ENCODE data around the gene RPS19. TPM values are rescaled to one million over a fixed set of nuclear protein-coding genes. Genes with fewer than 3 reads are reported as not detected.

The RPS19 gene
- total and polyA plus RNA-seq, 10 of the 15 experiments (the other 5 are each of a cell fraction or from before 2014, with no cell fraction given), result 2,615 to 5,578 (median 4,127) TPM

- Histone ChIP-seq H3K27ac (ENCODE audit: control insufficient read depth, insufficient read depth) (no peak overlapping the region), H3K36me3 (ENCODE audit: control insufficient read depth in 2 of 2, insufficient read depth in 2 of 2, low read length in 1 of 2) (no peaks in the 10 kb centered on the region), H3K9ac (ENCODE audit: control insufficient read depth, insufficient read depth, low read length) (no peak overlapping the region), H3K79me2 (ENCODE audit: control insufficient read depth, insufficient read depth, low read length) (no peaks in the 10 kb centered on the region), H2AFZ (ENCODE audit: control insufficient read depth, low read depth, low read length) (no peak overlapping the region), H3K4me2 (ENCODE audit: control insufficient read depth, insufficient read depth) (no peak overlapping the region), H4K20me1 (ENCODE audit: control insufficient read depth, insufficient read depth) (no peaks in the 10 kb centered on the region; the same call in 1 of the 2 replicates), H3K27me3 (replicated peaks in 1 of 2; ENCODE audit: control insufficient read depth in 2 of 2, insufficient read depth in 2 of 2, low read length in 1 of 2) (no peaks in the 10 kb centered on the region; a peak in 1 of 4 replicates), H3K4me1 (ENCODE audit: control insufficient read depth, insufficient read depth, low read length) (peaks cover 5% of the 10 kb centered on the region), H3K9me3 (replicated peaks; ENCODE audit: control insufficient read depth, insufficient read depth, low read length) (no peaks in the 10 kb centered on the region), H3K4me3 (no peak overlapping the region)
- FAIRE-seq, result no peak
- CTCF ChIA-PET, result interaction anchor here (1.3 to 4.0 kb wide), 3 partner anchors 9 to 105 kb away, joined by 3 to 17 read pairs (median 5); no protein-coding TSS in a partner anchor
- DNase-seq (ENCODE audit: low read depth, low spot score), result no peak
- 10% methylated on average over 3 of the region's 3 CpGs for WGBS (ENCODE audit: insufficient coverage, insufficient replicate concordance, low lambda C conversion rate, missing lambda C conversion rate)
- RAD21 ChIA-PET (ENCODE audit: unreplicated experiment), result no interaction called here
- intact Hi-C loops (cut with micrococcal nuclease; ENCODE audit: unreplicated experiment), result no loop called here
- BruUV-seq (replicated peaks), result no TSS peak
- in situ Hi-C loops (cut with MboI), result no loop called here
- no peak; the same call in 2 of the 3 replicates for ATAC-seq
- SMC1A ChIA-PET (ENCODE audit: uncharacterized antibody, unreplicated experiment), result interaction anchor here (0.6 to 1.6 kb wide), 3 partner anchors 17 to 60 kb away, joined by 3 to 11 read pairs (median 3); no protein-coding TSS in a partner anchor
- POLR2A ChIA-PET, result interaction anchor here (0.7 kb wide), 1 partner anchor 34 kb away, joined by 3 read pairs; no protein-coding TSS in a partner anchor
- TF ChIP-seq CHD2 (IDR thresholded peaks at IDR 0.05; ENCODE audit: borderline replicate concordance, low read depth, low read length), result no peak
- no peak for TF ChIP-seq CHD1 (IDR thresholded peaks at IDR 0.05; ENCODE audit: low read depth, low read length)
- no peak for TF ChIP-seq RB1 (IDR thresholded peaks at IDR 0.05; ENCODE audit: borderline replicate concordance)
- TF ChIP-seq USF1 (IDR thresholded peaks at IDR 0.05; ENCODE audit: borderline replicate concordance, extremely low read length, insufficient read depth, low read depth, low read length), result no peak
- TF ChIP-seq SMC3 (IDR thresholded peaks at IDR 0.05; ENCODE audit: borderline replicate concordance, low read length), result no peak
- no peak for TF ChIP-seq NKRF (conservative IDR thresholded peaks at IDR 0.05)
- no peak for TF ChIP-seq BCLAF1 (IDR thresholded peaks at IDR 0.05)
- TF ChIP-seq SUZ12 (IDR thresholded peaks at IDR 0.05; ENCODE audit: unreplicated experiment), result no peak
- TF ChIP-seq ZNF687 (IDR thresholded peaks at IDR 0.05), result no peak
- TF ChIP-seq CBFB (IDR thresholded peaks at IDR 0.05; ENCODE audit: low read depth), result no peak
- TF ChIP-seq MTA2 (IDR thresholded peaks at IDR 0.05; ENCODE audit: low read depth), result no peak
- TF ChIP-seq KLF5 (IDR thresholded peaks at IDR 0.05; ENCODE audit: partially characterized antibody), result no peak
- TF ChIP-seq SUPT20H (IDR thresholded peaks at IDR 0.05; ENCODE audit: borderline replicate concordance, control insufficient read depth, low read depth, low read length), result no peak
- no peak for TF ChIP-seq GATAD2B (conservative IDR thresholded peaks at IDR 0.05; ENCODE audit: low read depth)
- no peak for TF ChIP-seq SREBF2 (IDR thresholded peaks at IDR 0.05; ENCODE audit: low read length)
These were observed 48.1 kb upstream of the RPS19 start for GRCh38 chr19:41811981-41812380.

Data from GM12878 (cell line).